UCSD-AML1 (cell line): Measurements from ENCODE around the gene ANKRD49.

Source experiments
- DNase-seq: peaks from one replicate; lab custom pipeline; 2025; ENCODE audit not compliant: unreplicated experiment; lab: John Stamatoyannopoulos, UW

ANKRD49 gene, protein sequence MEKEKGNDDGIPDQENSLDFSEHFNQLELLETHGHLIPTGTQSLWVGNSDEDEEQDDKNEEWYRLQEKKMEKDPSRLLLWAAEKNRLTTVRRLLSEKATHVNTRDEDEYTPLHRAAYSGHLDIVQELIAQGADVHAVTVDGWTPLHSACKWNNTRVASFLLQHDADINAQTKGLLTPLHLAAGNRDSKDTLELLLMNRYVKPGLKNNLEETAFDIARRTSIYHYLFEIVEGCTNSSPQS

DNA sequence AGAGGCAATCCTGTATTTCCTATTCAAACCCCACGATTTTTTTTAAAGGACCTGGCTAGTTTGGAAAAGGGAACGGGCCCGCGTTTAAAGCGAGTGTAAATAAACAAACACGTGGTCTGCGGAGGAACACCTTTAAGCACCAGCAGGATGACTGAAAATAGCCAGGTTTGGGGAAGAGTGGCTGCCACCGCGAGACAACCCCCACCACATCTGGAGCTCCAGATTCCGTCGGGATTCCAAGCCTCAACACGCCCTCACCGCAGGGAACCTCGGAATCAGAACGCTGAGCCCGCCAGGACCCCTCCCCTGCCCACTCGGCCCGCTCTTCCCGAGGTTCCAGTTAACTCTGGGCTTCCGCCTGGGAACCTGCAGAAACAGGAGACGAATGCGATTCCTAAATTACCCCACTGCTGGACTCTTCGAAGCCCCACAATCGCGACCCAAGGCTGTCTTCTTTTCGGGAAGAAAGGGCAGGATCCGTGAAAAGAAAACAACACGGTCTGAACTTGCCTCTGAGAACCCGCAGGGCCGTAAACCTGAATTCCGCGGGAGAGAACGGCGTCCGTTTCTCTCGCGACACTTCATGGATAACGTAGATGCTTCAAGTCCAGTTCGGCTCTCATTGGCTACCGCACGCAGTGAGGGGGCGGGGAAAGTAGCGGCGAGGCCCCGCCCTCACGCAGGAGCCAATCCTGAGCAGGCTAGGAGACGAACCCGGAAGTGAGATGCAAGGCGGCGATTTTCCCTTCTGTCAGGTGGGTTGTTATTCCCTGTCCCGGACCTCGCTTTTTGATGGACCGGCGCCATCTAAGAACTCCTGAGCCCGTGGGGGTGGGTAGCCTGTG, at the start of gene ANKRD49, which contains the start of gene MRE11:
Gene ANKRD49 (plus strand): TSS at position 704 of the 845 bp plus-strand sequence. CDS start 2,710 bp downstream, outside the sequence.
Gene MRE11 (minus strand): TSS at position 564 of the 845 bp plus-strand sequence. CDS start 1,043 bp downstream, outside the sequence.
- DNase-seq, result peak; percentile 96

DNA sequence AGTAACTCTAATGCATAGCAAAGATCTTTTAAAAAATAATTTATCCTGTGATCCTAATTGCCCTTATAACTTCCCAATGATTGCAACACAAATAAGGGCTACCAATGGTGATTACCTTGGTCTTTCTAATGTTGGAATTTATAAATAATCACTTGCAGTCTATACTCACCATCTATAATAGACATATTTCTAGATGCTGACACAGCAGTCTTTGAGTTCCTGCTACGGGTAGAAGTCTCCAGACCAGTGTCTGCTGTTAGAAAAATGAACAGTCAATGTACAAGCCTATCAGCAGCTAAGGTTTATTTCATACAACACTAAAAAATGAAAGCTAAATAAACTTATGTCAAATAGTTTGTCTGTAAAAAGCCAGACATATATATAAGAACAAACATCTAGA, 48.1 kb upstream of the ANKRD49 start:
- DNase-seq, result no peak

DNA sequence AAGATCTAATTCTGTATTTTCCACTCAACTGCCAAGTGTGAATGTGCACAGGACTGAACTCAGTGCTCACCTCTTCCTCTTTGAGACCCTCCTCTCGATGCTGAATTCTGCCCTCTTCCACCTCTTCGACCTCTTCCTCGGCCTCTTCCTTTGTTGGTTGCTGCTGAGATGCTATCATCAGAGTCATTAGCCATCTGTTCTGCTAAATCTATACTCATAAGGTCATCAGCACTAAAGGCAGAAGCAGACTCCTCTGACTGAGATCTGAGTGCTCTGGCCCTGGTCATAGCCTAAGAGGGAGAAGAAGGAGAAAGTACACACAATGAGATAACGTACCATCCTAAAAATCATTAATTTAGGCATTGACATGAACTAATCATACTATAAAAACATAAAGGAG, 46.6 kb upstream of the ANKRD49 start:
- no peak for DNase-seq

GRCh38 chr11:94449029-94449428, 44.8 kb upstream of the ANKRD49 start:
- no peak for DNase-seq

GRCh38 chr11:94449437-94449836, 44.3 kb upstream of the ANKRD49 start:
- no peak for DNase-seq

DNA sequence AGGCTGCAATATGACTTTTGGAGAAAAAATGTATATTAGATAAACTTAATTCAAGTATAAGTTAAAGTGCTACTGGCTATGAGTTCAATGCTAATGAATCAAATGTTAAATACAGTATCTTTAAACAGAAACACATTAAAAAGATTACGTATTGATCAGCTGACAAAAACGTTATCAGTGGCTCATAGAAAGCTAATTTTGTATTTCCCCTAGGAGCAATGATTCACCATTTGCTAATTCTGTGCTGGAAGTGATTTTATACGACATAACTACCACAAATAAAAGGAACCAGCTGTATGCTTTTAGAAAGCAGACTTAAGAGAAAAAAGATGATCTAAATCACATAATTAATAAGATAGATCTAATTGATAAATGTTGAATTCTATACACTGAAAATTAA, 43.7 kb upstream of the ANKRD49 start:
- no peak for DNase-seq

- no peak for DNase-seq
These were observed 40.8 kb upstream of the ANKRD49 start for GRCh38 chr11:94452988-94453387.

GRCh38 chr11:94454301-94454700, 39.5 kb upstream of the ANKRD49 start:
- no peak for DNase-seq

- no peak for DNase-seq
These were observed 37.9 kb upstream of the ANKRD49 start for GRCh38 chr11:94455861-94456260.

DNA sequence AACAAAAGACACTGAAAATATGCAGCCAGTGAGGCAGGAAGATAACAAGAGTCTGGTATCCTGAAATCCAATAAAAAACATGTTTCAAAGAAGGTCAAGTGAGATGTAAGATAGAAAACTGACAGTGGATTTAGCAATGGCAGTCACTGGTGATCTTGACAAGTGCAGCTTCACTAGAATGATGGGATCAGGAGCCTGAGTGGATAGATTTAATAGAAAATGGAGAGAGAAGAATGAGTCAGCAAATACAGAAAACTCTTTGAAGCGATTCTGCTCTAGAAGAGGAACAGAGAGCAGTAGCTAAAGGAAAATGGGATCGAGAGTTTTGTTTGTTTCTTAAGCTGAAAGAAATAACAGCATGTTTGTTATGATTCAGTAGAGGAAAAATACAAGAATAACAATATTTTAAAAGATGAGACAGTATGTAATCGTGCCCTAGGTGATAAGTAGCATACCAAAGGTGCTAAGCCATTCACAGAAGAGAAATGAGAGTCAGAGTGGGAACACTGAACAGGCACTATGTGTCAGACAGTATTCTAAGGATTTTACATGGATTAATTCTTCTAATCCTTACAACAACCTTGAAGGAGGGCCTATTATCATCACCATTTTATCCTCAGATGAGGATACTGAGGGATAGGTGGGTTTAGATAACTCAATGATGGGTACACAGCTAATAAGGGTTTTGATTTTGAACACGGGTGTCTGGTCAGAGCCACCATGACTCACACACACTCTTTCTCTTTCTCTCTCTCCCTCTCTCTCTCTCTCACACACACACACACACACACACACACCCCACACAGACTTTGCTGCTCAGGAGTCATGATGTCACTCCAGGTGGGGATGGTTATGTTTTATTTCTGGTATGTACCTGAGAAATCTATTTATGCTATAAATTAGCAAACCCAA, 36.4 kb upstream of the ANKRD49 start:
- no peak for DNase-seq

- DNase-seq, result no peak
These were observed 34.2 kb upstream of the ANKRD49 start for GRCh38 chr11:94459576-94459975.

- DNase-seq, result no peak
These were observed 24.4 kb upstream of the ANKRD49 start for GRCh38 chr11:94469416-94469815.

- no peak for DNase-seq
These were observed 20.6 kb upstream of the ANKRD49 start for GRCh38 chr11:94472916-94473799.

GRCh38 chr11:94477624-94478023, 16.2 kb upstream of the ANKRD49 start:
- no peak for DNase-seq

- DNase-seq, result no peak
These were observed 12.4 kb upstream of the ANKRD49 start for GRCh38 chr11:94481342-94481741.

- DNase-seq, result no peak
These were observed 7.7 kb upstream of the ANKRD49 start for GRCh38 chr11:94486068-94486467.

GRCh38 chr11:94494126-94494680, 419 bp downstream of the ANKRD49 start:
- no peak for DNase-seq

DNA sequence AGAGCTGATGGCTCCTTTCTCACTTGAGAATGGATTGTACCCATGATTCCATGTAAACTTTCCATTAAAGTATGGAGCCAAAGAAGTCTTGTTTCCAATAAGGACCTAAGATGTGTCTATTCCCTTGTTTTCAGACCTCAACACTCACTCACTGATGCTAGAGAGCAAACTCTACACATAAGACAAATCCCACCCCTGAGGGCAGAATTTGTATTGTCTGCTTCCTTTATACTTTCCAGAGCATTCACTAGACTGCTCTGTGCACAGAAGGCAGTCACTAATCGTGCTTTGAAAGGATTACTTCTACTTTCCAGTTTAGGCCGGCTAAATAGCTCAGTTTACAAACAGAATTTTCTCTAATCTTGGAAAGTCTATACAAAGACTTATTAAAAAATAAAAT, 6.4 kb downstream of the ANKRD49 start:
- no peak for DNase-seq

DNA sequence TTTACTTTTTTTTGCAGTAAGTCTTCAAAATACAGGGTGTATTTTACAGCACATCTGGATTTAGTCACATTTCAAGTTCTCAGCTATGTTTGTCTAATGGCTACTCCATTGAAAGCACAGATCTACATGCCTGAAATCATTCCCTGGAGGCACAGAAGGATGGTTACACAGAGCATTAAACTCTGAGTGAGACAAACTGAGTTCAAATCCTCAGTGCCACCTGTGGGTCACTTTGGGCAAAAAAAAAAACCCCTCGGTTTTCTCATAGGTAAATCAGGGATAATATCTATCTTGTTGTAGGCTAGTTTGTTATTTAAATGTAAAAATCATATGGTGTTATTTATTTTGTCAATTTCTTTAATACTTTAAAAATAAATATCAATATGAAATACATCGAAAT, 7.7 kb downstream of the ANKRD49 start:
- no peak for DNase-seq
